GM12872 (cell line): ENCODE measurements around the gene STK32C.

Source experiments
- CTCF ChIP-seq: IDR thresholded peaks from 3 replicates; pipeline ENCODE4 v1.5.1; 2011; ENCODE audit warnings: low read depth, mild to moderate bottlenecking, low read length, moderate library complexity; ENCODE audit not compliant: insufficient read depth

The STK32C gene

GRCh38 chr10:132352462-132353308, 44.9 kb upstream of the STK32C start:
- TF ChIP-seq CTCF = peak; percentile 92

GRCh38 chr10:132351611-132352010, 43.9 kb upstream of the STK32C start:
- TF ChIP-seq CTCF = no peak

- TF ChIP-seq CTCF = no peak
Measured at GRCh38 chr10:132350946-132351345, 43.2 kb upstream of the STK32C start.

GRCh38 chr10:132350391-132350790, 42.6 kb upstream of the STK32C start:
- no peak for TF ChIP-seq CTCF

- no peak for TF ChIP-seq CTCF
Measured at GRCh38 chr10:132349766-132350165, 42.0 kb upstream of the STK32C start.

- no peak for TF ChIP-seq CTCF
Measured at GRCh38 chr10:132347931-132348267, 40.1 kb upstream of the STK32C start.

GRCh38 chr10:132347211-132347930, 39.6 kb upstream of the STK32C start:
- TF ChIP-seq CTCF = no peak
